HG03175 (cell line): Measurements from ENCODE around the gene CREM.
A peak's percentile ranks its signal among the peaks of the same experiment; 100 is the strongest.
"Not testable (repeated sequence)": the region's sequence is repeated elsewhere in the genome, so short reads cannot be mapped to it uniquely, and the experiment has no call there.

ENCODE experiments used
- ATAC-seq: cut with Tn5 transposase; IDR thresholded peaks from one replicate; pipeline ENCODE4 v1.9.1; 2021; ENCODE audit warnings: mild to moderate bottlenecking, moderate library complexity; ENCODE audit not compliant: unreplicated experiment

Gene CREM

DNA sequence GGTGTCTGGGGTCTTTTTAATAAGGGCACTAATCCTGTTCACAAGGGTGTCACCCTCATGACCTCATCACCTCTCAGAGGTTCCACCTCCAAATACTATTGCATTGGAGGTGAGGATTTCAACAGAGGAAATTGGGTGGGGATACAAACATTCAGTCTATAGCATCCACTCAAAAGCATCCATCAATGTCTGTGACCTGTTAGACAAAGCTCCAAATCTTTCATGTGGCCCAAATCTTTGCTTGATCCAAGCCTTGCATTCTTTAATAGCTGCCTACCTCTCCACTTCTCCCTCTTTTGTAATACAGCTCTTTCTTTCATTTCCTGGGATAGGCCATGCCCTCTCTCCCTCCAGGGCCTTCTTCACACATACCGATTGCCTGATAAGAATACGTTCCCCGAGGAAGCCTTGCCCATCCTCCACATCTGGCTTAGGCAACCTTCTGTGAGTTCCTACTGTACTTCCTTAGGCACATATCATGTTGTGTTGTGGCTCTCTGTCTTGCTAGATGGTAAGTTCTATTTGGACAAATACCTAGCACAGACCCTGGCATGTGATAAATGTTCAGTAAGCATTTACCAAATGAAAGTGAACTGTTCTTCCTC, 66.1 kb downstream of the CREM start:
- no peak for ATAC-seq

DNA sequence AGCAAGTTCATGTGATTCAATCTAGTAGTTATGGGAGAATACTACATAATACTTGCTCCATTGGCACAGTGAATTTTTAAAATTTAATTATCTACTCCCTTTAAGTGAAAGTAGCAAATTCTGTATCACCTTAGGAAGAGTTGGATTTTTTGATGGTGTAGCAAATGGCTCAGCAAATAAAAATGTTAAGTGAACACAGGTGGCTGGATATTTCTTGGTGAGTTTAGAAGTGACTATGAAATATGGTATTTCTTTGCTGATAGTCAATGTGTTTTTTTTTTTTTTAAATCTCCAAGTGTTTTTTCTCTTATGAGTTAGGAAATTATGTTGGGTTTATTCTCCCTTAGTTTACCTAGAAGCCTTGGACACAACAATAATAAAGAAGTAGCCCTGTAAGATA, 67.8 kb downstream of the CREM start:
- no peak for ATAC-seq

DNA sequence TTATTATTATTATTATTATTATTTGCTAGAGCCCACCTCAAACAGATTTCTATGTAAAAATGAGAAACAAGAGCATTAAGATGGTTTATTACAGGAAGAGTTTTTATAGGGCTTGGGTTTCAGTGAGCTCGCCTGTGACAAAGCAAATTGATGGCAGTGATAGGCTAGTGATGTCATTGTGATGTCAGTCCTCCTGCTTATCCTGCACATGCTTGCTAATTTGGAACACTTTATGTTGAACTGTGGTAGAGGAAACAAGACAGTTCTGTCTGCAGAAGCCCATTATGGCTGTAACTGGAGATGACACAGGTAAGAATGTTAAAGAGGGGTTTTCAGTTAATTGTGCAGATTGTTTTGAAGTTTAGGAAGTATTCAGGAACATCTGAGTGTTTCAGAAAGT, 68.3 kb downstream of the CREM start:
- ATAC-seq, result no peak

DNA sequence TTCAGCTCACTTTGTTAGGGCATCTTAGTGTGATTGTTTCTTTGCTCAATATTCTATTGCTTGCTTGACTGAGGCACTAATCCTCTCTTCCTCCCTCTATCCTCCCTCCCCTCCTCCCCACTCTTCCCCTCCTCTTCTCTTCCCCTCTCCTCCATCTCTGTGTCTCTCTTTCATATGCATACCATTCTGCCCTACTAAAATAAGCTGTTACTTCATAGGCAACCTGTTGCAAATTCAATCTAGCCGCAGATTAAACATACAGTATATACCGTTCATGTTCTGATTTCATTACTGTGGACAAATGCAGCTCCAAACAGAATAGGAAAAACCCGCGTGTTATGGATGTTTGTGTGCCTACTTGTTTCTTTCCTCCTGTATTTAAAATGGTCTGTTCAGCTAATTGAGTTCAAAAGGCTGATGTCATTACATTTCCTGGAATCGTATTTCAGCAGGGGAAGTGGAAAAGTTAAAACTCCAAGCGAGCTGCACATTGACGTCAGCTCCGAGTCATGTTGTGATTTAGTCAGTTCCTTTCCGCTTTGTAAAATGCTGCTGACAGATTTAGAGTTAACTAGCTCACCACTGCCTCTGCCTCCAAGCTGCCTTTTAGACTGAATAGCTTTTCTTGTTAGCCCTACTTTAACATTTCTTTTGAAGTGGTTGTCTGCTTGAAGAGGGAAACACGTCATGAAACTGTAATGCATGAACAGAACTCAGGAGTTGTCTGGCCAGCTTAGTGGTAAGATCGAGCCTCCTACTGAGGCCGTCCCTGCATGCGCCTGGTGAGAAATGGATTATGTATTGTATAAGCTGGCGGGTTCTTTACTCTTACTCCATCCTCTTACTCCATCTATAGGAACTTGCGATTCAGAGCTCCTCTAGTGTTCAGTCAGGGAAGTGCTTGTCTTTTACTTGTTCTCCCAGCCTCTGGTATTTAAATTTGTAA, 69.0 kb downstream of the CREM start:
- ATAC-seq, result peak; percentile 99

DNA sequence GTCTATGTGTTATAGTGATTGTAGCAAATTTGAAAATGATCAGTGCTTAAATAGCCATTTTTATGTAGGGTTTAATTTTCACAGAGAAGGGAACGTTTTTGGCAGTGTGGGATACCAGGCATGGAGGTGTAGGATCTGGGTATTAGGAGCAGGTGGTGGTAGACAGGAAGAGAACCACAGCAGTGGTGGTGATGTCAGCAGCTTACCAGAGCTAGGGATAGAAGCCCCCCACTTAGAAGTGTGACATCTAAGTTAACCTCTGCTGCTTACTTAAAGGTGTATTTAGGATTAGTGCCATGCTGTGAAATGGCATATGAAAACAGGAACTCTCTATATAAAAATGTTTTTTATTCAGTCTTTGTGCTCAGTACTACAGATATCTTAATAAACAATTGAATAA, 73.8 kb downstream of the CREM start:
- no peak for ATAC-seq

DNA sequence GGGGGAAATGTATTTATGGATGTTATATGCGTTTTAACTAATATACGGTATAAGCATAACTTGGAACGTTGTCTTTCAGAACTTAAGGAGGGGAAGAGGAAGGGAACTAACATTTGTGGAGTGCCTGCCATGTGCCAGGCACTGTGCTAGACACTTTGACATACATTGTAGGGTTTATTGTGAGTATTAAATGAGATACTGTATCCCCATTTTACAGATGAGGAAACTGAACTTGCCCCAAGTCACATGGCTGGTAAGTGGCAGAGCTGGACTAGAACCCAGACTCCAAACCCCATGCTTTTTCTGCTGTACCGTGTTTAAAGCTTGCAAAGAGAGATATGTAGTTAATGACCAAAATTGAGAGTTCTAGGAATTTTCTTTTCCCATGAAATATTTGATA, 74.6 kb downstream of the CREM start:
- ATAC-seq, result no peak

DNA sequence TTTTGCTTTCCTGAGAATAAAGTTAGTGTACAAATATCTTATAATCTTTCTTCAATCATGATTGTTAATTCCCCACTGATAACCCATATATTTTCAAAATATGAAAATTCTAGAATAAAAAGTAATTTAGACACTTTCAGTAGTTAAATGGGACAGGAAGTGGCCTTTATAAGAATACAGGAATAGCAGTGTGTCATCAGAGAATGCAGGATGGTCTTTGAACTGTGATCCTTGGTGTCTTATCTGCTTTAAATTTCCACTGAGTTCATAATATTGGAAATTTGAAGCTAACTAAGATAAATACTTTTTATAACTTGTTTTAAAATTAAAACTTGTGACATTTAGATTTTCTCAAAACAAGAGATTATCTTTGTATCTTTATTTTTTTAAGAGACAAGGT, 75.4 kb downstream of the CREM start:
- no peak for ATAC-seq

DNA sequence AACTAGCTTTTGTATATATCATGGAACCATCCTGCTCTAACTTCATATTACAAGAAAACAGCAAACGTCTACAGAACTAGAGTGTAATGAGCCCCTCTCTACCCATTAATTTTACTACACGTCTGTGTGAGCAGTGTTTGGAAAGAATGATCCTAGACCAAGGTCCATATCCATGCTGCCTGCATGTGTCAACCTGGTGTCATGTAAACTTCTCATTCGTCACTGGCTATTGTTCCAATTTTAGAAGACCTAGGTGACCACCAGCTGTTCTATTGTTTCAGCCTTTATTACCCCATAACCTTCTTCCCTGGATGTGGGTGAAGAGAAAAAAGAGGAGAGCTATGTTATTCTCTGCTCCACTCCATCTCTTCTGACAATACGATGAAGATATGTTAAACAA, 77.1 kb downstream of the CREM start:
- no peak for ATAC-seq

DNA sequence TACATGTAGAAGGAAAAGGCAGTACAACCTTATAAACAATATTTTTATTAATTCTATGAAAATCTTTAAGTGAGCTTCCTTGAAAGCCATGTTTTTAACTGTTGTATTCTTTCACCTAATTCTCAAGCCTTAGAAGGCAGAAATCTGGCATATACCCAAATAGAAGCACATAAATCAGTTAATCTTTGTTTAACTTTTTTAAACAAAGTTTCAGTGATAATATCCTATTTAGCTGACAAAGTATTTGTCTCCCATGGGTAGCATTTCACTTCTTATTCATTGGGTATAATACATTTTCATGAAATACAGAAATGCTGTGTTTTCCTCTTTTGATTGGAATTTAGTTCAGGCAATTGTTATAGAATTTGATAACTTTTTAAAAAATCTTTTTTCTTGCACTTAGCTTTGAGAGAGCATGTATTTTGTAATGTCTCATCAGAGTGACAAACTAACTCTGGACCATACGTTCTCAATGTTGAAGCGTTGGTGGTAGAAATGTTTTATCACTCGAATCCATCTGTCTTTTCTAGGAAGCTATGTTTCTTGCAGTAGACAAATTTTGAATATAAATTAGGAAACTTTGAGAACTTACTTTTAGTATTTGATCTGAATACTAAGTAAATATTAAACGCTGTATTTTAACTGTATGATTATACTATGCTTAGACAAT, 78.1 kb downstream of the CREM start:
- no peak for ATAC-seq

DNA sequence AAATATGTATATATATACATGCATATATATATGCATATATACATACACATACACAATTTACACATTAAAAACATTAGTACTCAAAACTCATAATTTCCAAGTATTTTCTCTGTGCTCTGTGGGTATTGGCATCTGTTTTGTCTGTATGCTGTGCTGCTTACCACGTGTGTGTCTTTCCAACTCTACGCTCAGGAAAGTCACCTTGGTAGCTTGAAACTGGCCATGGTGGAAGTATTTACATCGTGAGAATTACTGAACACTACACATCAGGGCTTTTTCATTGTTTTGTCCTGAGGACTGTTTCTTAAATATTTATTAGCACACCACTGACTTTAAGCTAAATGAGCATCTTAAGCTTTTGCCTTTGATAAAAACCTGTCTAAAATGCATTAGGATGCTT, 79.6 kb downstream of the CREM start:
- ATAC-seq, result no peak

DNA sequence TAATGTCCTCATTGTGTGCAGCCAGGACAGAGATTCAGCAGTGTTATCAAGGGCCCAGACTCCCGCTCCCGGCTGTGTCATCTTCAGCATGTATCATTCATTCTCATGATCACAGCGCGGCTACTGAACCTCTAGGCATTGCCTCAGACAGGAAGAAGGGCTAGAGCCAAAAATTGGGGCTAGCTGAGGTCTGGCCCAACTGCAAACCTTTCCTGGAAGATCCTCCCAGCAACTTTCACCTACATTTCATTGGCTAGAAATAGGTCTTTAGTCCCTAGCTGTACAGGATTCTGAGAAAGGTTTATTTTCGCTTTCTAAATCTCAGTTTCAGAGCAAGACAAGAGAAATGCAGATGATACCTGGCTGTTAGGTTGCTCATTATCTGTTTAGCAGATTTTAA, 81.9 kb downstream of the CREM start:
- ATAC-seq, result peak; percentile 78

DNA sequence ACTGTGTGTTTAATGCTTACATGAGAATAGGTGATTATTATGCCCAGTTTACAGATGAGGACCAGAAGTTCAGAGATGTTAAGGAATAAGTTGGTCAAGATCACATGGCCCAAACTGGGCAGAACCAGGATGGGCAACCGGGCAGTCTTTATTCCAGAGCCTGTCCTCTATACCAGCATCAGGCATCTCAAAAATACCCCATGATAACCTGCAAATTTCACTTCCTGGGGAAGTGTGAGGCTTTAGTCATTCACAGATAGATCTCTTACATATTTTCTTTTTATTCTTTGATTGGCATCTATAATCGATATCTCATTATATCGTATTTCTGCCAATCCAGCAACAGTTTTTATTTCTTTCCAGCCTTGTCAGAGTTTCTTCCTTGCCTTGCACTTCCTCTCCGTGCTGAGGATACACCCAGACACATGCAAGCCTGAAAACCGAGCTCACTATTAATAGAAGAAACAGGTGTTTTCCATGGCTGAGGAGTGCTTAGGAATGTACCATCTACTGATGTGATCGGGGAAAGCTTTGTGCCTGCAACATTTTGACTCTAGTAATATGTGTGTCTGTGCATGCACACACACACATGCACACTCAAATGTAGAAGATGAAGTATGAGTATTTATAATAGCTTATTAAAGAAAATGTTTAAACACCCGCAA, 82.4 kb downstream of the CREM start:
- no peak for ATAC-seq

DNA sequence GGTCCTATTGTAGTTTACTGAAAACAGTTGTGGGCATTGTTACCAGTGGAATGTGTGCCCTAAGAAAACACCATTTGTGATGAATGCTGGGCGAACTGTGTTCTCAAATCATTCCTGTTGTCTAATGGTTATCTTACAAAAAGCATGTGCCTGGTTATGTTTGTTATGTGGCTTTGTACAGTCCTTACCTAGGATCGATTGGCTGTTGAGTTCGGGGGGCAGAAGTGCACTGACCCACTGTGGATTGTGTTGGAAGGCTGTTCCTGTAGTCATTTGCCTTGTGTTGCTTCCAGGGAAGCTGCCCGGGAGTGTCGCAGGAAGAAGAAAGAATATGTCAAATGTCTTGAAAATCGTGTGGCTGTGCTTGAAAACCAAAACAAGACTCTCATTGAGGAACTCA, 84.3 kb downstream of the CREM start:
- ATAC-seq, result no peak

DNA sequence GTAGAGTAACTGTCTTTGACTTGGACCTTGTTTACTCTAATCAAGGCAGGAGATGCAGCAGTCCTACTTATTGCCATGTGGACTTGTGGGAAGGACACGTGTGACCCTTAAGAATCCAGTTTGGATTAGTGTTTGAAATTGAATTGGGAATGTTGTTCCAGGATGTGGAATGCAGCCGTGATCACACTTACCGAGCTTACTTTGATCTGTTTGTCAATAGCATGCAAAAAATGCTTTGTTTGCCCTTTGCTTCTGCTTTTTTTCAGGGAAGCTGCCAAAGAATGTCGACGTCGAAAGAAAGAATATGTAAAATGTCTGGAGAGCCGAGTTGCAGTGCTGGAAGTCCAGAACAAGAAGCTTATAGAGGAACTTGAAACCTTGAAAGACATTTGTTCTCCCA, 84.7 kb downstream of the CREM start:
- ATAC-seq, result no peak

DNA sequence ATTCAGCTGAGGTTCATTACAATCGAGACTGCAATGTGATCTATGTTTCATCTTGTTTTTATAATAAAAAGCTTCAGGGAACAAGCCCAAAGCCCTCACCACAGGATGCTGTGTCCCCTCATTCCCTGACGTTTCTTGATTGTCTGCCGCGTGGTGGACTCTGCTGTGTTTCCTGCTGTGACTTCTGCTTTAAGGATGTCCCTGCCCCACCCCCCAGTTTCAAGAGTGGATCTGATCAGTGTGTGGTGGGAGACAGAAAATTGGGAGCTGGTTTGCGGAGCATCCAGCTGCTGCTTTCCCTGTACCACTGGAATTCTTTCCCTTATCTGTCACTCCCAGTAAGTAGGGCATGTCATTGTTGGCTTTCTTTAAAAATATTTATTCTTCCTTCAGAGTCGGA, 86.2 kb downstream of the CREM start:
- ATAC-seq, result no peak

DNA sequence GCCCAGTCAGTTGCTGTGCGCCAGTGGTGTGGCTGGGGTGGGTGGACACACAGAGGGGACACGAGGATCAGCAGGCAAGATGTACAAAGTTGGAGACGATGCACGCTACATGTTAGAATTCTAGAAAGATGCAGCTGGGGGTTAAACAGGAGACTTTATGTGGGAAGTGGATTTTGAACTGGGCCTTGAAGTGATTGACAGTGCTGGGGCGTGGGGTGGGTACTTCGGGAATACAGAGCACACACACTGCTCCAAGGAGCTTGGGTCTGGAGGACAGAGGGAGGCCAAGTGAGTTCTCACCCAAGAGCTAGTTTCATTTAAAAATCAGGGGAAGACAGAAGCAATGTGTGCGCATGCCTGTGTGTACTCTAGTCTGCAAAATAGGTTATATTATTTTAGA, 87.1 kb downstream of the CREM start:
- no peak for ATAC-seq

DNA sequence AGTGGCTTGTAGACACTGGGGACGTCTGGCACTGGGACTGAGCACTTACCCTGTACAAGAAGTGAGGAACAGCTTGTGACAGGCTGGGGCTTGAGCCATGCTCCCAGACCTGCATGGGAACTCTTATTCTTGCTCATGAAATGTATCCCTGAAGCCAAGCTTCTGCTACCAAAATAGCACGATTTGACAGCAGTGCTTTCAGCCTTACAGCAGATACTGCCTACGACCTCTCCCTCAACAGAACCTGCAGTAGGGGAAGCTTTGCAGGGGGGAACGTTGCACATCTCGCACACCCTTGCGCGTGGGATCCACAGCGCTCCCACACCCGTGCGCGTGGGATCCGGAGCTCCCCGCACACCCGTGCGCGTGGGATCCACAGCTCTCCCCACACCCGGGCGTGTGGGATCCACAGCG, 88.0 kb downstream of the CREM start:
- ATAC-seq, result no peak

DNA sequence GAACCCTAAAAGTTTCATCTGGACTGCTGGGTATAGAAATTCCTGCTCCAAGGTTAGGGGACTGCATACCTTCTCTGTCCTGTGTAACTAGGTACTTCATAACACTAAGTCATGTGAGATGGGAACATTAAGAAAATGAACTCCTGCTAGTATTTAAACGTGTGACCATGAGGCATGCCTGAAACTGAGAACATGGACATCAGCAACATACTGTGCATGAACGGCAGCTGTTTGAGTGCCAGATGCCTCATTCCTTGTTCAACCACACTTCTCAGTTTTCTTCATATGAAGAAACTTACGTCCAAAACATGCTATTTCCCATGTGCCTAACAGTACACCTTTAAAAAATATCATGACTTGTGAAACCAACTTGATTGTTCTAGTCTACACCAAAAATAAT, 88.5 kb downstream of the CREM start:
- no peak for ATAC-seq

DNA sequence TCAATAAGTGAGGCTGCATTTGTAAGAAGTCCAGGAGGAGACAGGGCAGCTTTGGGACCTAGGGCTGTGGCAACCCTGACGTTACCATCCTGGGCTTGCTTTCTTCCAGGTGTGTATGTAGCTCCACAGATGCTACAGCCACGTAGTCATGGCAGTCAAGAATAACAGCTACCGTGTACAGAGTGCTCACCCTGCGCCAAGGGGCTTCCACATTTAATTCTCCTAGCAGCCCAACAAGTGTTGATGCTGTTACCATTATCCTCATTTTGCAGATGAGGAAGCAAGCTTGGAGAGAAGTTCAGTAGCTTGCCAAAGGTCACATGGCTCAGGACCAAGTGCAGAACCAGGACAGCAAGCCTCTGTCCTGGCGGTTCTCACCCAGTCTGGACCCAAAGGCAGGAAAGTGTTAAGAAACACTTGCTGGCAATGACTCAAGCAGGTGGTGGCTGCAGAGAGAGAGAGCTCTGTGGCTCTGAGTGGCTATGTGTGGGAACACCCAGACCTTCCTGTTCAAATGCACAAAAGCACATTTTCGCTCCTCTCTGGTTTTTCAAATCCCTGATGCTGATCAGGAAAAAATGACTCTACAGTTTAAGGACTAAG, 89.8 kb downstream of the CREM start:
- no peak for ATAC-seq

DNA sequence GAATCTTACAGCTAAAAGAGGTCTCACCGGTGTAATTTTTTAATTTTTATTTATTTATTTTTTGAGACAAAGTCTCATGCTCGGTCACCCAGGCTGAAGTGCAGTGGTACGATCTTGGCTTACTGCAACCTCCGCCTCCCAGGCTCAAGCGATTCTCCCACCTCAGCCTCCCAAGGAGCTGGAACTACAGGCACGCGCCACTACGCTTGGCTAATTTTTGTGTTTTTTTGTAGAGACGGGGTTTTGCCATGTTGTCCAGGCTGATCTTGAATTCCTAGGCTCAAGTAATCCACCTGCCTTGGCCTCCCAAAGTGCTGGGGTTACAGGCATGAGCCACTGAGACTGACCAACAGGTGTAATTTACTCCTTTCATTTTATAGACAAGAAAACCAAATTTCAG, 90.3 kb downstream of the CREM start:
- ATAC-seq, result not testable (repeated sequence)

DNA sequence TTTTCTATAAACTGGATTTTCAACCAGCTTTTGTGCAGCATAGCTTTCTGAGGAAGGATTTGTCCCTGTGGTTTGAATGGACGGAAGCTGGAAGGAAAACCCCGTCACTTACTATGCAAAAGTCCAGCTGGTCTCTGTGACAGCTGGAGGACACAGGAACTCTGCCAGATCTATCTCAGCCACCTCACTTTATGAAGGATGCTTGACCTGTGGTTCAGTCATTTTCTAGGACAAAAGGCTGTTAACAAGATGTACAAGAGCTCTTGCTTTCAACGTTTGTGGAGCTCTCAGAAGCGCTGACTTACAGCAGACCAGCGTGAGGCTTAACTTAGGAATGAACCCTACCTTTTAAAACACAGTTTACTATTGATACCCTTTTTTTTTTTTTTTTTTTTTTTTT, 90.8 kb downstream of the CREM start:
- no peak for ATAC-seq
